ENCODE data around the gene OPTC.

The OPTC gene

DNA sequence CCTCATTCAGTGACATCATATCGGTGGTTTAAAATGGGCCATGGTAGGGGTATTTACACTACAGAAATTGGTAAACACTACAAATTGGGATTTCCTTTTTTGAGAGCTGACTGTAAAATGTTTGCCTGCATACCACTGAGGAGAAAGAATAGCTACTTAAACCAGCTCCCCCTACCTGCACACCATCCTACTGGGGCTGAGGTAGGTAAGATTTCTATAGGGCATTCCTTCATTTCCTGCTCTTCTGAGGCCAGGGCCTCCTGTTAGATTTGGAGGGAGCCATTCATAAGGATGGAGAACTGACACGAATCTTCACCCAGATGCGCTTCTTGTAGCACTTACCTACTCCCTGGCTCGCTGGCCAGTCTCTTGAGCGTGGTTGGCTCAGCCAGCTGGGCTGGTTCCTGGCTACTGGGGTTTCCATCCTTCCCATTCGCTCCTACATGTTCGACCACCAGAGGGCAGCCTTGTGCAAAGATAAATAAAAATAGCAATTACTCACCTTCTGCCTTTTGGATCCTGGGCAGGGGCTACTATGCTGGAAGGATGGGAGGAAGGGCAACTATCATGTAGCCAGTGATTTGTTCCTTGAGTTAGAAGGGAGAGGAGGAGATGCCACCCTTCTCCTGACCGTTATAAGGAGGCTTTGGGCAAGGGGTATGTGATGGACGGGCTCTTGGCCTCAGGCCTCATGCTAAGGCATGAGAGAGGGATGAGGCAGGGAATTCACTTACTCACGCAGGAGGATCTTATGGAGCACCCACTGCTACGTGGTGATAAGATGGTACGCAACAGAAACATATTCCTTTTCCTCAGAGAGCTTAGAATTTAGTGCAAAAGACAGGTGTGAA, 10.7 kb downstream of the OPTC start:
- Histone ChIP-seq H3K4me3 (ENCODE audit: low read length) (no peak overlapping the region), H3K4me2 (ENCODE audit: low read depth, low read length) (peak overlapping the region; percentile 13; the same call in 1 of the 2 replicates), H3K4me1 (ENCODE audit: low read length) (no peaks in the 10 kb centered on the region), H4K20me1 (ENCODE audit: insufficient read depth, low read length) (no peaks in the 10 kb centered on the region), H3K9ac (ENCODE audit: low read length) (no peak overlapping the region), H3F3A (ENCODE audit: insufficient read depth, low read length) (no peaks in the 10 kb centered on the region), H2AFZ (ENCODE audit: low read length) (peak overlapping the region; percentile 37; the same call in 1 of the 2 replicates), H3K36me3 (replicated peaks; ENCODE audit: insufficient read depth, low read length) (no peaks in the 10 kb centered on the region), H3K9me2 (replicated peaks; ENCODE audit: insufficient read depth, low read length) (no peaks in the 10 kb centered on the region), H3K79me2 (ENCODE audit: low read length) (no peaks in the 10 kb centered on the region), H3K27me3 (replicated peaks; ENCODE audit: insufficient read depth, low read length) (no peaks in the 10 kb centered on the region), H3K9me3 (replicated peaks; ENCODE audit: insufficient read depth, low read length) (no peaks in the 10 kb centered on the region), H3K27ac (ENCODE audit: low read length) (no peak overlapping the region)
- DNase-seq = peak; percentile 77
- peak; percentile 94 for TF ChIP-seq CTCF (IDR thresholded peaks at IDR 0.05; ENCODE audit: low read length)
- no peak for TF ChIP-seq EZH2 (optimal IDR thresholded peaks at IDR 0.05; ENCODE audit: low read depth, low read length)

DNA sequence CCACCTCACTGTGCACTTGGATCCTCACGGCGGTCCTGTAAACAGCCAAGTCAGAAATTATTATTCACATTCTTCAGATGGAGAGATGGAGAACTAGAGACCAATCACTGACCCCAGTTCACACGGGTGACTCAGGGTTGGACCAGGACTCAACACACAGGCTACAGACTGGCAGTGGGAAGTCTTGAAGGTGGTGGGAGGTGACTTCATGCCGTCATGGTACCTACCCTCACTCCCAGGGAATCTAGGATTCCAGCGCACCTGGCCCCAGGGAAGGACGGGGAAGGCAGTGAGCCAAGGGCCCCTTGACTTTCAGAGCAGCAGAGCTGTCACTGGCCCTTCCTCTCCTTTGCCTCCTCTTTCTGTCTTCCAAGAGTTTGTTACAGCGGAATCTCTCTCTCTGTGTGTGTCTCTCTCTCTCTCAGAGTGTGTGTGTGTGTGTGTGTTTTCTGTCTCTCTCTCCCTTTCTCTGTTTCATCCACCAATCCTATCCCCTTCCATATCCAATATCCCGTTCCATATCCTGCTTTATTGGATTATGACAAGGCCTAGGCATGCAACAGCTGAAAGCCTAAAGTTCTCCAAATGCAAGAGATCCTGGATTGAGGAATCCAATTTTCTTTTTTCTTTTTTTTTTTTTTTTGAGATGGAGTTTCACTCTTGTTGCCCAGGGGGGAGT, 11.7 kb downstream of the OPTC start:
- H3K9me2 ChIP-seq (replicated peaks; ENCODE audit: insufficient read depth, low read length) = no peaks in the 10 kb centered on the region
- H3K9ac ChIP-seq (ENCODE audit: low read length) = no peak overlapping the region
- no peak for TF ChIP-seq EZH2phosphoT487 (IDR thresholded peaks at IDR 0.05; ENCODE audit: low read length)
- TF ChIP-seq EZH2 (optimal IDR thresholded peaks at IDR 0.05; ENCODE audit: low read depth, low read length) = no peak
- no peak for TF ChIP-seq CTCF (IDR thresholded peaks at IDR 0.05; ENCODE audit: low read length)
- H3K27ac ChIP-seq (ENCODE audit: low read length) = no peak overlapping the region
- no peak overlapping the region for H3K4me3 ChIP-seq (ENCODE audit: low read length)
- no peak overlapping the region for H2AFZ ChIP-seq (ENCODE audit: low read length)
- H3K79me2 ChIP-seq (ENCODE audit: low read length) = no peaks in the 10 kb centered on the region
- no peaks in the 10 kb centered on the region for H4K20me1 ChIP-seq (ENCODE audit: insufficient read depth, low read length)
- no peaks in the 10 kb centered on the region for H3F3A ChIP-seq (ENCODE audit: insufficient read depth, low read length)
- DNase-seq = no peak
- no peaks in the 10 kb centered on the region for H3K9me3 ChIP-seq (replicated peaks; ENCODE audit: insufficient read depth, low read length)
- no peaks in the 10 kb centered on the region for H3K4me1 ChIP-seq (ENCODE audit: low read length)
- no peak overlapping the region for H3K4me2 ChIP-seq (ENCODE audit: low read depth, low read length)
- no peaks in the 10 kb centered on the region for H3K27me3 ChIP-seq (replicated peaks; ENCODE audit: insufficient read depth, low read length)
- no peaks in the 10 kb centered on the region for H3K36me3 ChIP-seq (replicated peaks; ENCODE audit: insufficient read depth, low read length)

GRCh38 chr1:203506858-203507626, 13.1 kb downstream of the OPTC start:
- no peak overlapping the region for H3K27ac ChIP-seq (ENCODE audit: low read length)
- no peaks in the 10 kb centered on the region for H3K4me1 ChIP-seq (ENCODE audit: low read length)
- H2AFZ ChIP-seq (ENCODE audit: low read length) = no peak overlapping the region
- H3K79me2 ChIP-seq (ENCODE audit: low read length) = no peaks in the 10 kb centered on the region
- no peak overlapping the region for H3K4me2 ChIP-seq (ENCODE audit: low read depth, low read length)
- H3K9me2 ChIP-seq (replicated peaks; ENCODE audit: insufficient read depth, low read length) = no peaks in the 10 kb centered on the region
- no peak overlapping the region for H3K9ac ChIP-seq (ENCODE audit: low read length)
- no peak for TF ChIP-seq CTCF (IDR thresholded peaks at IDR 0.05; ENCODE audit: low read length)
- TF ChIP-seq EZH2 (optimal IDR thresholded peaks at IDR 0.05; ENCODE audit: low read depth, low read length) = no peak
- TF ChIP-seq EZH2phosphoT487 (IDR thresholded peaks at IDR 0.05; ENCODE audit: low read length) = no peak
- H3K27me3 ChIP-seq (replicated peaks; ENCODE audit: insufficient read depth, low read length) = no peaks in the 10 kb centered on the region
- H3K4me3 ChIP-seq (ENCODE audit: low read length) = no peak overlapping the region
- no peak for DNase-seq
- no peaks in the 10 kb centered on the region for H4K20me1 ChIP-seq (ENCODE audit: insufficient read depth, low read length)
- H3K9me3 ChIP-seq (replicated peaks; ENCODE audit: insufficient read depth, low read length) = no peaks in the 10 kb centered on the region
- H3K36me3 ChIP-seq (replicated peaks; ENCODE audit: insufficient read depth, low read length) = no peaks in the 10 kb centered on the region
- no peaks in the 10 kb centered on the region for H3F3A ChIP-seq (ENCODE audit: insufficient read depth, low read length)
